ENCODE data around the gene UBE2D1.

DNA sequence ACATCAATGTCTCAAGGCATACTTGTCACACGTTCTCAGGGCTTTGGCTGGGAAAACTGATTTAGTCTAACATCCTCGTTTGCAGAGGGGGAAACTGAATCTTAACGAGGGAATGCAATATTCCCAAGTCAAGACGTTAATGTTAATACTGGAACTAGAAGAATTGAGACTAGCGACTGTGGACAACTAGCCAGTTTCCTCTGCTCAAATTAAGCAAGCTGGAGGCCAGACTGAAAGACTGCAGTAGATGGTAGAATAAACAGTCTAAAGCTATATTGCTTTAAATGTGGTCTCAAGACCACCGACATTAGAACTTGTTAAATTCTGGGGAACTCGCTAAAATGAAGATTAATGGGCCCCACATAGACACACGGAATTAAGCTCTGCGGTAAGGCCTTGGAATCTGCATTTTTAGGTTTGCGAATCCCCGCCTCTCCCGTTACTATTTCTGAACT, 49.8 kb downstream of the UBE2D1 start:
- TF ChIP-seq, protein P1, sequence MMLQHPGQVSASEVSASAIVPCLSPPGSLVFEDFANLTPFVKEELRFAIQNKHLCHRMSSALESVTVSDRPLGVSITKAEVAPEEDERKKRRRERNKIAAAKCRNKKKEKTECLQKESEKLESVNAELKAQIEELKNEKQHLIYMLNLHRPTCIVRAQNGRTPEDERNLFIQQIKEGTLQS (CRISPR knock-in tag; conservative IDR thresholded peaks at IDR 0.05): no peak
- TF ChIP-seq NR2C2 (CRISPR knock-in tag; IDR thresholded peaks at IDR 0.05) (no peak), NR3C1 (CRISPR knock-in tag; conservative IDR thresholded peaks at IDR 0.05; ENCODE audit: low read depth) (no peak), ZNF263 (CRISPR knock-in tag; IDR thresholded peaks at IDR 0.05; ENCODE audit: low read depth) (no peak), GTF2I (CRISPR knock-in tag; conservative IDR thresholded peaks at IDR 0.05) (no peak), CBFB (CRISPR knock-in tag; IDR thresholded peaks at IDR 0.05; ENCODE audit: low read depth) (no peak), SMAD3 (CRISPR knock-in tag; IDR thresholded peaks at IDR 0.05; ENCODE audit: borderline replicate concordance) (no peak), ELF4 (CRISPR knock-in tag; IDR thresholded peaks at IDR 0.05; ENCODE audit: low read depth) (no peak), CREM (CRISPR knock-in tag; IDR thresholded peaks at IDR 0.05) (no peak)
- TF ChIP-seq, protein P2, sequence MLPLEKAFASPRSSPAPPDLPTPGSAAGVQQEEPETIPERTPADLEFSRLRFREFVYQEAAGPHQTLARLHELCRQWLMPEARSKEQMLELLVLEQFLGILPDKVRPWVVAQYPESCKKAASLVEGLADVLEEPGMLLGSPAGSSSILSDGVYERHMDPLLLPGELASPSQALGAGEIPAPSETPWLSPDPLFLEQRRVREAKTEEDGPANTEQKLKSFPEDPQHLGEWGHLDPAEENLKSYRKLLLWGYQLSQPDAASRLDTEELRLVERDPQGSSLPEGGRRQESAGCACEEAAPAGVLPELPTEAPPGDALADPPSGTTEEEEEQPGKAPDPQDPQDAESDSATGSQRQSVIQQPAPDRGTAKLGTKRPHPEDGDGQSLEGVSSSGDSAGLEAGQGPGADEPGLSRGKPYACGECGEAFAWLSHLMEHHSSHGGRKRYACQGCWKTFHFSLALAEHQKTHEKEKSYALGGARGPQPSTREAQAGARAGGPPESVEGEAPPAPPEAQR (CRISPR knock-in tag; IDR thresholded peaks at IDR 0.05): no peak
- TF ChIP-seq, protein P3, sequence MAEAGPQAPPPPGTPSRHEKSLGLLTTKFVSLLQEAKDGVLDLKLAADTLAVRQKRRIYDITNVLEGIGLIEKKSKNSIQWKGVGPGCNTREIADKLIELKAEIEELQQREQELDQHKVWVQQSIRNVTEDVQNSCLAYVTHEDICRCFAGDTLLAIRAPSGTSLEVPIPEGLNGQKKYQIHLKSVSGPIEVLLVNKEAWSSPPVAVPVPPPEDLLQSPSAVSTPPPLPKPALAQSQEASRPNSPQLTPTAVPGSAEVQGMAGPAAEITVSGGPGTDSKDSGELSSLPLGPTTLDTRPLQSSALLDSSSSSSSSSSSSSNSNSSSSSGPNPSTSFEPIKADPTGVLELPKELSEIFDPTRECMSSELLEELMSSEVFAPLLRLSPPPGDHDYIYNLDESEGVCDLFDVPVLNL (CRISPR knock-in tag; IDR thresholded peaks at IDR 0.05; ENCODE audit: borderline replicate concordance, low read depth): no peak
- TF ChIP-seq, protein P4, sequence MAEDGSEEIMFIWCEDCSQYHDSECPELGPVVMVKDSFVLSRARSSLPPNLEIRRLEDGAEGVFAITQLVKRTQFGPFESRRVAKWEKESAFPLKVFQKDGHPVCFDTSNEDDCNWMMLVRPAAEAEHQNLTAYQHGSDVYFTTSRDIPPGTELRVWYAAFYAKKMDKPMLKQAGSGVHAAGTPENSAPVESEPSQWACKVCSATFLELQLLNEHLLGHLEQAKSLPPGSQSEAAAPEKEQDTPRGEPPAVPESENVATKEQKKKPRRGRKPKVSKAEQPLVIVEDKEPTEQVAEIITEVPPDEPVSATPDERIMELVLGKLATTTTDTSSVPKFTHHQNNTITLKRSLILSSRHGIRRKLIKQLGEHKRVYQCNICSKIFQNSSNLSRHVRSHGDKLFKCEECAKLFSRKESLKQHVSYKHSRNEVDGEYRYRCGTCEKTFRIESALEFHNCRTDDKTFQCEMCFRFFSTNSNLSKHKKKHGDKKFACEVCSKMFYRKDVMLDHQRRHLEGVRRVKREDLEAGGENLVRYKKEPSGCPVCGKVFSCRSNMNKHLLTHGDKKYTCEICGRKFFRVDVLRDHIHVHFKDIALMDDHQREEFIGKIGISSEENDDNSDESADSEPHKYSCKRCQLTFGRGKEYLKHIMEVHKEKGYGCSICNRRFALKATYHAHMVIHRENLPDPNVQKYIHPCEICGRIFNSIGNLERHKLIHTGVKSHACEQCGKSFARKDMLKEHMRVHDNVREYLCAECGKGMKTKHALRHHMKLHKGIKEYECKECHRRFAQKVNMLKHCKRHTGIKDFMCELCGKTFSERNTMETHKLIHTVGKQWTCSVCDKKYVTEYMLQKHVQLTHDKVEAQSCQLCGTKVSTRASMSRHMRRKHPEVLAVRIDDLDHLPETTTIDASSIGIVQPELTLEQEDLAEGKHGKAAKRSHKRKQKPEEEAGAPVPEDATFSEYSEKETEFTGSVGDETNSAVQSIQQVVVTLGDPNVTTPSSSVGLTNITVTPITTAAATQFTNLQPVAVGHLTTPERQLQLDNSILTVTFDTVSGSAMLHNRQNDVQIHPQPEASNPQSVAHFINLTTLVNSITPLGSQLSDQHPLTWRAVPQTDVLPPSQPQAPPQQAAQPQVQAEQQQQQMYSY (CRISPR knock-in tag; IDR thresholded peaks at IDR 0.05): no peak
- TF ChIP-seq, protein P5, sequence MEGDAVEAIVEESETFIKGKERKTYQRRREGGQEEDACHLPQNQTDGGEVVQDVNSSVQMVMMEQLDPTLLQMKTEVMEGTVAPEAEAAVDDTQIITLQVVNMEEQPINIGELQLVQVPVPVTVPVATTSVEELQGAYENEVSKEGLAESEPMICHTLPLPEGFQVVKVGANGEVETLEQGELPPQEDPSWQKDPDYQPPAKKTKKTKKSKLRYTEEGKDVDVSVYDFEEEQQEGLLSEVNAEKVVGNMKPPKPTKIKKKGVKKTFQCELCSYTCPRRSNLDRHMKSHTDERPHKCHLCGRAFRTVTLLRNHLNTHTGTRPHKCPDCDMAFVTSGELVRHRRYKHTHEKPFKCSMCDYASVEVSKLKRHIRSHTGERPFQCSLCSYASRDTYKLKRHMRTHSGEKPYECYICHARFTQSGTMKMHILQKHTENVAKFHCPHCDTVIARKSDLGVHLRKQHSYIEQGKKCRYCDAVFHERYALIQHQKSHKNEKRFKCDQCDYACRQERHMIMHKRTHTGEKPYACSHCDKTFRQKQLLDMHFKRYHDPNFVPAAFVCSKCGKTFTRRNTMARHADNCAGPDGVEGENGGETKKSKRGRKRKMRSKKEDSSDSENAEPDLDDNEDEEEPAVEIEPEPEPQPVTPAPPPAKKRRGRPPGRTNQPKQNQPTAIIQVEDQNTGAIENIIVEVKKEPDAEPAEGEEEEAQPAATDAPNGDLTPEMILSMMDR (IDR thresholded peaks at IDR 0.05): no peak
- TF ChIP-seq, protein P6, sequence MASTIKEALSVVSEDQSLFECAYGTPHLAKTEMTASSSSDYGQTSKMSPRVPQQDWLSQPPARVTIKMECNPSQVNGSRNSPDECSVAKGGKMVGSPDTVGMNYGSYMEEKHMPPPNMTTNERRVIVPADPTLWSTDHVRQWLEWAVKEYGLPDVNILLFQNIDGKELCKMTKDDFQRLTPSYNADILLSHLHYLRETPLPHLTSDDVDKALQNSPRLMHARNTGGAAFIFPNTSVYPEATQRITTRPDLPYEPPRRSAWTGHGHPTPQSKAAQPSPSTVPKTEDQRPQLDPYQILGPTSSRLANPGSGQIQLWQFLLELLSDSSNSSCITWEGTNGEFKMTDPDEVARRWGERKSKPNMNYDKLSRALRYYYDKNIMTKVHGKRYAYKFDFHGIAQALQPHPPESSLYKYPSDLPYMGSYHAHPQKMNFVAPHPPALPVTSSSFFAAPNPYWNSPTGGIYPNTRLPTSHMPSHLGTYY (CRISPR knock-in tag; IDR thresholded peaks at IDR 0.05): no peak
